Caco-2 (cell line): Measurements from ENCODE around the gene DNAAF5. TPM values are rescaled to one million over a fixed set of nuclear protein-coding genes. Genes with fewer than 3 reads are reported as not detected.

Source experiments
- BruUV-seq: library from RNA; stranded (reverse); fragments of 400-500 nt; replicated peaks from 2 replicates; lab custom pipeline; 2021; lab: Mats Ljungman, UMichigan
- CTCF ChIA-PET: fragments of 300-600 bp; sonication (Branson Sonifier 250); formaldehyde crosslinking; loops from one replicate; lab custom pipeline; 2022; ENCODE audit warnings: antibody characterized with exemption; lab: Charles Lee
- POLR2A ChIA-PET: fragments of 300-600 bp; sonication (Branson Sonifier 250); formaldehyde crosslinking; loops from one replicate; lab custom pipeline; 2022; ENCODE audit warnings: antibody characterized with exemption; lab: Charles Lee
- DNase-seq, 2 experiments: peaks; one replicate each; pipeline versions ENCODE4 v3.0.0 to v3.0.0-alpha.2; 2020 to 2022
- H3K27me3 ChIP-seq: replicated peaks from 2 replicates; pipeline ENCODE4 v1.6.0; 2011; ENCODE audit warnings: low read length; ENCODE audit not compliant: control insufficient read depth, insufficient read depth
- H3K36me3 ChIP-seq: 2 replicates; pipeline ENCODE4 v1.5.1; 2011; ENCODE audit warnings: low read length; ENCODE audit not compliant: control insufficient read depth, insufficient read depth
- H3K4me1 ChIP-seq: fragments of 250-450 bp; sonication (Bioruptor Pico); 2 replicates; pipeline ENCODE4 v1.5.1; 2020; ENCODE audit warnings: mild to moderate bottlenecking
- H3K4me3 ChIP-seq: 2 replicates; pipeline ENCODE4 v1.5.1; 2011; ENCODE audit warnings: low read depth, mild to moderate bottlenecking, control low read depth, low read length
- H3K9me3 ChIP-seq: fragments of 250-450 bp; sonication (Bioruptor Pico); 2 replicates; pipeline ENCODE4 v1.5.1; 2020; ENCODE audit warnings: mild to moderate bottlenecking, moderate library complexity
- H3K27ac Mint-ChIP-seq: one replicate; pipeline ENCODE4 v1.8.0; 2022; ENCODE audit warnings: mixed read lengths; ENCODE audit not compliant: unreplicated experiment
- H3K27me3 Mint-ChIP-seq: one replicate; pipeline ENCODE4 v1.8.0; 2022; ENCODE audit warnings: mixed read lengths; ENCODE audit not compliant: insufficient read depth, unreplicated experiment
- H3K36me3 Mint-ChIP-seq: one replicate; pipeline ENCODE4 v1.8.0; 2022; ENCODE audit warnings: mild to moderate bottlenecking, mixed read lengths; ENCODE audit not compliant: insufficient read depth, unreplicated experiment
- H3K4me1 Mint-ChIP-seq: one replicate; pipeline ENCODE4 v1.8.0; 2022; ENCODE audit warnings: low read depth, mixed read lengths; ENCODE audit not compliant: unreplicated experiment
- H3K4me3 Mint-ChIP-seq: one replicate; pipeline ENCODE4 v1.8.0; 2022; ENCODE audit warnings: mild to moderate bottlenecking, moderate library complexity, mixed read lengths; ENCODE audit not compliant: unreplicated experiment
- H3K9me3 Mint-ChIP-seq: one replicate; pipeline ENCODE4 v1.8.0; 2022; ENCODE audit warnings: mixed read lengths; ENCODE audit not compliant: unreplicated experiment
- CTCF ChIP-seq, 2 experiments: fragments of 200-600 bp in 1 of 2; IDR thresholded peaks; 1 replicate in 1 of 2; 2 replicates in 1 of 2; pipeline versions ENCODE4 v1.5.1 to v1.8.0; 2011 to 2022; ENCODE audit warnings: antibody characterized with exemption in 1 of 2, control low read depth in 1 of 2, inconsistent platforms in 1 of 2, low read depth in 1 of 2, low read length in 1 of 2, mild to moderate bottlenecking in 1 of 2, moderate library complexity in 1 of 2; ENCODE audit not compliant: insufficient read depth in 1 of 2, severe bottlenecking in 1 of 2, unreplicated experiment in 1 of 2
- intact Hi-C: fragments of 100-400 bp; cut with micrococcal nuclease; formaldehyde crosslinking; loops from one replicate; pipeline ENCODE4 v1.10.0; 2022; ENCODE audit not compliant: unreplicated experiment
- total RNA-seq: library from RNA; stranded (reverse); gene quantifications from 2 replicates; pipeline ENCODE4 v1.2.3, GENCODE V29; 2022

DNAAF5 gene
- total RNA-seq, 1 experiment from 2014 or later: 51.4 TPM

- intact Hi-C loops: no loop called here
- Histone ChIP-seq H3K4me3 (no peak overlapping the region), H3K4me1 (no peaks in the 10 kb centered on the region), H3K9me3 (no peaks in the 10 kb centered on the region), H3K36me3 (peaks cover 1% of the 10 kb centered on the region), H3K27me3 (no peaks in the 10 kb centered on the region; the same call in 1 of the 2 replicates)
- ChIA-PET POLR2A (no interaction called here), CTCF (no interaction called here)
- BruUV-seq: no TSS peak
- TF ChIP-seq CTCF (IDR thresholded peaks at IDR 0.05; ENCODE audit: insufficient read depth in 1 of 2, low read depth in 1 of 2, low read length in 1 of 2, severe bottlenecking in 1 of 2, unreplicated experiment in 1 of 2): no peak
- Mint-ChIP-seq H3K36me3 (peaks cover 68% of the 10 kb centered on the region), H3K4me1 (no peaks in the 10 kb centered on the region), H3K9me3 (no peaks in the 10 kb centered on the region), H3K27ac (no peak overlapping the region), H3K27me3 (no peaks in the 10 kb centered on the region), H3K4me3 (no peak overlapping the region)
- DNase-seq: no peak
Observed at GRCh38 chr7:778968-779451, 52.5 kb downstream of the DNAAF5 start.

- H3K4me3 Mint-ChIP-seq: no peak overlapping the region
- no peak for TF ChIP-seq CTCF (IDR thresholded peaks at IDR 0.05; ENCODE audit: insufficient read depth in 1 of 2, low read depth in 1 of 2, low read length in 1 of 2, severe bottlenecking in 1 of 2, unreplicated experiment in 1 of 2)
- H3K36me3 Mint-ChIP-seq: peaks cover 68% of the 10 kb centered on the region
- Histone ChIP-seq H3K4me3 (no peak overlapping the region), H3K27me3 (no peaks in the 10 kb centered on the region; the same call in 1 of the 2 replicates), H3K4me1 (no peaks in the 10 kb centered on the region), H3K9me3 (no peaks in the 10 kb centered on the region), H3K36me3 (peaks cover 1% of the 10 kb centered on the region)
- POLR2A ChIA-PET: no interaction called here
- CTCF ChIA-PET: no interaction called here
- H3K4me1 Mint-ChIP-seq: no peaks in the 10 kb centered on the region
- no TSS peak for BruUV-seq
- no peak overlapping the region for H3K27ac Mint-ChIP-seq
- no peaks in the 10 kb centered on the region for H3K9me3 Mint-ChIP-seq
- H3K27me3 Mint-ChIP-seq: no peaks in the 10 kb centered on the region
- intact Hi-C loops: no loop called here
- no peak for DNase-seq
Observed at GRCh38 chr7:779480-779879, 53.0 kb downstream of the DNAAF5 start.

- intact Hi-C loops: no loop called here
- Histone ChIP-seq H3K4me1 (no peaks in the 10 kb centered on the region), H3K36me3 (peaks cover 1% of the 10 kb centered on the region), H3K4me3 (no peak overlapping the region), H3K27me3 (no peaks in the 10 kb centered on the region; the same call in 1 of the 2 replicates), H3K9me3 (no peaks in the 10 kb centered on the region)
- TF ChIP-seq CTCF (IDR thresholded peaks at IDR 0.05; ENCODE audit: insufficient read depth in 1 of 2, low read depth in 1 of 2, low read length in 1 of 2, severe bottlenecking in 1 of 2, unreplicated experiment in 1 of 2): no peak
- Mint-ChIP-seq H3K27ac (no peak overlapping the region), H3K36me3 (peaks cover 71% of the 10 kb centered on the region), H3K9me3 (no peaks in the 10 kb centered on the region), H3K4me1 (no peaks in the 10 kb centered on the region), H3K27me3 (no peaks in the 10 kb centered on the region), H3K4me3 (no peak overlapping the region)
- DNase-seq: no peak
- no TSS peak for BruUV-seq
- ChIA-PET CTCF (no interaction called here), POLR2A (no interaction called here)
Observed at GRCh38 chr7:780081-780480, 53.6 kb downstream of the DNAAF5 start.
